Measurements from ENCODE around the gene HP1BP3.

GRCh38 chr1:20709868-20710267 is 77.2 kb downstream of the HP1BP3 start:
- TF ChIP-seq CTCF (IDR thresholded peaks at IDR 0.05) (no peak), EZH2 (IDR thresholded peaks at IDR 0.05) (no peak)
